Mesothelial cell of epicardium (in vitro differentiated cells): Measurements from ENCODE around the gene NSUN4. TPM values are rescaled to one million over a fixed set of nuclear protein-coding genes. Genes with fewer than 3 reads are reported as not detected.
"Not testable (repeated sequence)": the region's sequence is repeated elsewhere in the genome, so short reads cannot be mapped to it uniquely, and the experiment has no call there.

Source experiments
- DNase-seq, 2 experiments: peaks; one replicate each; pipeline ENCODE4 v3.0.0; 2021; ENCODE audit warnings: low spot score in 2 of 2; ENCODE audit not compliant: unreplicated experiment in 2 of 2
- H3K27ac Mint-ChIP-seq: 2 replicates; pipeline ENCODE4 v1.8.0; 2021; ENCODE audit warnings: mixed read lengths
- H3K27me3 Mint-ChIP-seq: 2 replicates; pipeline ENCODE4 v1.8.0; 2021; ENCODE audit warnings: low read depth, mixed read lengths
- H3K36me3 Mint-ChIP-seq: 2 replicates; pipeline ENCODE4 v1.8.0; 2021; ENCODE audit warnings: mixed read lengths
- H3K4me1 Mint-ChIP-seq: 2 replicates; pipeline ENCODE4 v1.8.0; 2021; ENCODE audit warnings: mixed read lengths
- H3K4me3 Mint-ChIP-seq: 2 replicates; pipeline ENCODE4 v1.8.0; 2021; ENCODE audit warnings: mild to moderate bottlenecking, moderate library complexity, mixed read lengths
- H3K9me3 Mint-ChIP-seq: 2 replicates; pipeline ENCODE4 v1.8.0; 2021; ENCODE audit warnings: mixed read lengths
- total RNA-seq: library from RNA; stranded (reverse); gene quantifications from 3 replicates; pipeline ENCODE4 v1.2.1, GENCODE V29; 2021
- TF ChIP-seq, protein P1 (sequence below): fragments of 200-600 bp; sonication (generic); IDR thresholded peaks from one replicate; pipeline ENCODE4 v1.5.0; 2021; ENCODE audit warnings: antibody characterized with exemption; ENCODE audit not compliant: unreplicated experiment

NSUN4 gene
- total RNA-seq, 1 donor from 2014 or later = 23.5 TPM

DNA sequence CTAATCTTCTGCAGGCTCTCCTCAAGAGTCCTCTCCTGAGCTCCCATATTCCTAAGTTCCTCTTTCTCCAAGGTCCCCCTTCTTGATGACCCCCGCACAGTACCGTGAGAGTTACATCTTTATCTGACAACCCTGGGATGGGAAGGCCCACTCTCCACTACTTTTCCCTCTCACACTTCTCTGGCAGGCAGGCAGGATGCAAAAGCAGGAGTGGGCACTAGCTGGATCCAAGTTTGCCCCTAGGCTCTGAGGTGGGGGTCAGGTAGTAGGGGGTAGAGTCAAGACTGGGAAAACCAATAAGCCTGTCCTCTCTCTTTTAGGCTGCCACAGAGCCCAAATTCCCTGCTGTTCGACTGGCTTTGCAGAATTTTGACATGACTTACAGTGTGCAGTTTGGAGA lies 3.9 kb downstream of the NSUN4 start:
- TF ChIP-seq, protein P1, sequence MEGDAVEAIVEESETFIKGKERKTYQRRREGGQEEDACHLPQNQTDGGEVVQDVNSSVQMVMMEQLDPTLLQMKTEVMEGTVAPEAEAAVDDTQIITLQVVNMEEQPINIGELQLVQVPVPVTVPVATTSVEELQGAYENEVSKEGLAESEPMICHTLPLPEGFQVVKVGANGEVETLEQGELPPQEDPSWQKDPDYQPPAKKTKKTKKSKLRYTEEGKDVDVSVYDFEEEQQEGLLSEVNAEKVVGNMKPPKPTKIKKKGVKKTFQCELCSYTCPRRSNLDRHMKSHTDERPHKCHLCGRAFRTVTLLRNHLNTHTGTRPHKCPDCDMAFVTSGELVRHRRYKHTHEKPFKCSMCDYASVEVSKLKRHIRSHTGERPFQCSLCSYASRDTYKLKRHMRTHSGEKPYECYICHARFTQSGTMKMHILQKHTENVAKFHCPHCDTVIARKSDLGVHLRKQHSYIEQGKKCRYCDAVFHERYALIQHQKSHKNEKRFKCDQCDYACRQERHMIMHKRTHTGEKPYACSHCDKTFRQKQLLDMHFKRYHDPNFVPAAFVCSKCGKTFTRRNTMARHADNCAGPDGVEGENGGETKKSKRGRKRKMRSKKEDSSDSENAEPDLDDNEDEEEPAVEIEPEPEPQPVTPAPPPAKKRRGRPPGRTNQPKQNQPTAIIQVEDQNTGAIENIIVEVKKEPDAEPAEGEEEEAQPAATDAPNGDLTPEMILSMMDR = no peak
- peaks cover 24% of the 10 kb centered on the region for H3K4me1 Mint-ChIP-seq
- no peak overlapping the region for H3K4me3 Mint-ChIP-seq
- H3K36me3 Mint-ChIP-seq = peaks cover 26% of the 10 kb centered on the region
- H3K9me3 Mint-ChIP-seq = no peaks in the 10 kb centered on the region
- no peak overlapping the region for H3K27ac Mint-ChIP-seq
- no peak for DNase-seq
- H3K27me3 Mint-ChIP-seq = no peaks in the 10 kb centered on the region

DNA sequence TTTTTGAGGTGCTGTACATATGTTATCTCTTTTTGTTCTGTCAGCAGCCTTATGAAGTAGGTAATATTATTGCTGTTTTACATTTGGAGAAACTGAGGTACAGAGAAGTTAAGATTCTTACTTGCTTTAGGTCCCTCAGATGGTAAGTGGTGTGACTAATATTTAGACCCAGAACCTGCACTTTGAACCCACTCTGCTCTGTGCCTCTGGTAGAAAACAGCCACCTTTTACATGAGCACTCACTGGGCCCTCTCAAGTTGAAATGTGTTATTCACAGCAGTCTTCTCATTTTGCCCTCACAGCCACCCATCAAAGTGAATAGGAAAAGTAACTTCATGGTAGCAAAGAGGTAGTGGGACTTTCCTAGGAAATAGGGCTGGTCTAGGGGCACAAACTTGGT lies 4.7 kb downstream of the NSUN4 start:
- H3K27ac Mint-ChIP-seq = no peak overlapping the region
- H3K4me1 Mint-ChIP-seq = peaks cover 21% of the 10 kb centered on the region

GRCh38 chr1:46352363-46352762 lies 11.8 kb downstream of the NSUN4 start:
- no peaks in the 10 kb centered on the region for H3K27me3 Mint-ChIP-seq
- H3K9me3 Mint-ChIP-seq = no peaks in the 10 kb centered on the region
- peaks cover 3% of the 10 kb centered on the region for H3K4me1 Mint-ChIP-seq
- no peak overlapping the region for H3K27ac Mint-ChIP-seq
- TF ChIP-seq, protein P1 = no peak
- H3K36me3 Mint-ChIP-seq = peaks cover 46% of the 10 kb centered on the region
- no peak for DNase-seq
- H3K4me3 Mint-ChIP-seq = no peak overlapping the region

More for the DNA sequence above, 4.7 kb downstream of the NSUN4 start:
- no peaks in the 10 kb centered on the region for H3K9me3 Mint-ChIP-seq
- no peak overlapping the region for H3K4me3 Mint-ChIP-seq
- H3K27me3 Mint-ChIP-seq = no peaks in the 10 kb centered on the region
- DNase-seq = no peak
- TF ChIP-seq, protein P1 = no peak
- H3K36me3 Mint-ChIP-seq = peaks cover 34% of the 10 kb centered on the region

DNA sequence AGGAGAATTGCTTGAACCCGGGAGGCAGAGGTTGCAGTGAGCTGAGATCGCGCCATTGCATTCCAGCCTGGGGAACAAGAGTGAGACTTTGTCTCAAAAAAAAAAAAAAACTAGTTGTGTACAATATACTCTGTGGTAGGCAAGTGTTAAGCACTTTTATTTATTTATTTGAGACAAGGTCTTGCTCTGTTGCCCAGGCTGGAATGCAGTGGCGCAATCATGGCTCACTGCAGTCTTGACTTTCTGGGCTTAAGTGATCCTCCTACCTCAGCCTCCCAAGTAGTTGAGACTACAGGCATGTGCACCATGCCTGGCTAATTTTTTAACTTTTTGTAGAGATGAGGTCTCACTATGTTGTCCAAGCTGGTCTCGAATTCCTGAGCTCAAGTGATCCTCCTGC lies 15.3 kb downstream of the NSUN4 start:
- DNase-seq, H3K4me3 Mint-ChIP-seq, H3K4me1 Mint-ChIP-seq, H3K27ac Mint-ChIP-seq, H3K9me3 Mint-ChIP-seq, H3K27me3 Mint-ChIP-seq: not testable (repeated sequence)
- H3K36me3 Mint-ChIP-seq = peaks cover 34% of the 10 kb centered on the region

DNA sequence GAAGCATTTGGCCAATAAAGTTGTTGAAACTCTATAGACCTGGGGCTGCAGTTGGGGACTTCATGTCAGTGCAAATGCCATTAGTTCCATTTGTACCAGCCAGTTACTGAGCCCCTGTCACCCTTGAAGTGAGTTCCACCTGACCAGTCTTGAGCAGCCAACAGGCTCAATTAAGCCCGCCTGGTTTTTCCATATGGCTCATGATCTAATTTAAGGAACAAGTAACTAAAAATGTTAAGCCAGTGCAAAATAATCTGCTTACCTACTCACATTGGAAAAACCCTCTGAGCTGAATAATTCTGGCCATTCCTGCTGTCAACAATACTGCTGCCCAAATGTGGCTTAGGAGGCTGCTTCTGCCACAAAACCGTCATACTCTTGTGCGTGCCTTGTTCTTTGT lies 21.6 kb downstream of the NSUN4 start:
- Mint-ChIP-seq H3K36me3 (peaks cover 25% of the 10 kb centered on the region), H3K27me3 (no peaks in the 10 kb centered on the region), H3K4me3 (no peak overlapping the region), H3K9me3 (no peaks in the 10 kb centered on the region), H3K27ac (no peak overlapping the region), H3K4me1 (no peaks in the 10 kb centered on the region)
- TF ChIP-seq, protein P1 = no peak
- DNase-seq = no peak

DNA sequence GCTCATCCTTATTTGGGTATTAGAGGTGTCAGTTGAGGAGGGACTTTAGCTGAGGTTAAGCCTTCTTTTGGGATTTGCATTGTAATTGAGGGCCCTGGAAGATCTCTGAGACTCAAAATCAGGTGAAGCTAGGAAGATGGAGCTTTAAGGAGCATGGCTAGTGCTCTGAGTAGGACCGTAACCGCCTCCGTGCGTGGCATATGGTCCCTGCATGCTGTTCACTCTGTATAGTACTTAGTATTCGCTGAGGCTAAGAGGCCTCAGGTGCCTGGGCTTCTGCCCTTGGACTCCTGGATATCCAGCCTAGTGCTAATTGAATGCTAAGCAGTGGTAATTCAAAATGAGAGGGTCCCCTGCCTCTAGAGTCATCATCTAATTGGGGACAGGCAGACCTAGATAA lies 22.5 kb downstream of the NSUN4 start:
- no peak for DNase-seq
- Mint-ChIP-seq H3K27ac (no peak overlapping the region), H3K4me1 (peaks cover 2% of the 10 kb centered on the region), H3K4me3 (no peak overlapping the region), H3K9me3 (no peaks in the 10 kb centered on the region), H3K27me3 (no peaks in the 10 kb centered on the region), H3K36me3 (peaks cover 24% of the 10 kb centered on the region)
- TF ChIP-seq, protein P1 = no peak
